ENCODE measurements around the gene GTF2A2. TPM values are rescaled to one million over a fixed set of nuclear protein-coding genes. Genes with fewer than 3 reads are reported as not detected.
"Not testable (repeated sequence)": the region's sequence is repeated elsewhere in the genome, so short reads cannot be mapped to it uniquely, and the experiment has no call there.

GTF2A2 gene
- total RNA-seq, 1 donor: 39.3 TPM

GRCh38 chr15:59647085-59647484 is 10.2 kb downstream of the GTF2A2 start:
- DNase-seq (ENCODE audit: low read depth): no peak
- H3K4me3 ChIP-seq (ENCODE audit: low read depth, low read length): no peak overlapping the region
- no peak for TF ChIP-seq CTCF (IDR thresholded peaks at IDR 0.05; ENCODE audit: insufficient read depth, low read depth, low read length)

GRCh38 chr15:59646277-59646676 is 11.0 kb downstream of the GTF2A2 start:
- DNase-seq (ENCODE audit: low read depth): no peak
- no peak for TF ChIP-seq CTCF (IDR thresholded peaks at IDR 0.05; ENCODE audit: insufficient read depth, low read depth, low read length)
- H3K4me3 ChIP-seq (ENCODE audit: low read depth, low read length): no peak overlapping the region

- H3K4me3 ChIP-seq (ENCODE audit: low read depth, low read length); DNase-seq (ENCODE audit: low read depth): not testable (repeated sequence)
These were observed 11.5 kb downstream of the GTF2A2 start for GRCh38 chr15:59645812-59646211.

- no peak overlapping the region for H3K4me3 ChIP-seq (ENCODE audit: low read depth, low read length)
- no peak for DNase-seq (ENCODE audit: low read depth)
- TF ChIP-seq CTCF (IDR thresholded peaks at IDR 0.05; ENCODE audit: insufficient read depth, low read depth, low read length): no peak
These were observed 12.6 kb downstream of the GTF2A2 start for GRCh38 chr15:59644756-59645155.

- TF ChIP-seq CTCF (IDR thresholded peaks at IDR 0.05; ENCODE audit: insufficient read depth, low read depth, low read length): peak; percentile 13
- DNase-seq (ENCODE audit: low read depth): no peak
- no peak overlapping the region for H3K4me3 ChIP-seq (ENCODE audit: low read depth, low read length)
These were observed 15.0 kb downstream of the GTF2A2 start for GRCh38 chr15:59642351-59642750.

GRCh38 chr15:59637507-59637906 is 19.8 kb downstream of the GTF2A2 start:
- not testable (repeated sequence) for H3K4me3 ChIP-seq (ENCODE audit: low read depth, low read length); DNase-seq (ENCODE audit: low read depth)

GRCh38 chr15:59636184-59636583 is 21.1 kb downstream of the GTF2A2 start:
- no peak overlapping the region for H3K4me3 ChIP-seq (ENCODE audit: low read depth, low read length)
- TF ChIP-seq CTCF (IDR thresholded peaks at IDR 0.05; ENCODE audit: insufficient read depth, low read depth, low read length): no peak
- no peak for DNase-seq (ENCODE audit: low read depth)

GRCh38 chr15:59632714-59633113 is 24.6 kb downstream of the GTF2A2 start:
- no peak overlapping the region for H3K4me3 ChIP-seq (ENCODE audit: low read depth, low read length)
- DNase-seq (ENCODE audit: low read depth): no peak
- TF ChIP-seq CTCF (IDR thresholded peaks at IDR 0.05; ENCODE audit: insufficient read depth, low read depth, low read length): peak; percentile 47

All from fibroblast of villous mesenchyme (primary cell).